Activated T-cell treated with anti-CD3 and anti-CD28 coated beads for 48 hours (primary cell): ENCODE results near the gene FGF21.
"Not testable (repeated sequence)": the region's sequence is repeated elsewhere in the genome, so short reads cannot be mapped to it uniquely, and the experiment has no call there.

ENCODE experiments used
- DNase-seq: peaks from one replicate; pipeline ENCODE4 v3.0.0-alpha.2; 2020; ENCODE audit warnings: low read depth

FGF21 gene

GRCh38 chr19:48751845-48752495, 3.4 kb upstream of the FGF21 start:
- no peak for DNase-seq

GRCh38 chr19:48752496-48753365, 2.6 kb upstream of the FGF21 start, which contains the start of gene FUT1:
TSS of gene FUT1 (minus strand) at chr19:48752641. CDS start at chr19:48751281, 1,360 bp downstream.
- peak; percentile 19 for DNase-seq

DNA sequence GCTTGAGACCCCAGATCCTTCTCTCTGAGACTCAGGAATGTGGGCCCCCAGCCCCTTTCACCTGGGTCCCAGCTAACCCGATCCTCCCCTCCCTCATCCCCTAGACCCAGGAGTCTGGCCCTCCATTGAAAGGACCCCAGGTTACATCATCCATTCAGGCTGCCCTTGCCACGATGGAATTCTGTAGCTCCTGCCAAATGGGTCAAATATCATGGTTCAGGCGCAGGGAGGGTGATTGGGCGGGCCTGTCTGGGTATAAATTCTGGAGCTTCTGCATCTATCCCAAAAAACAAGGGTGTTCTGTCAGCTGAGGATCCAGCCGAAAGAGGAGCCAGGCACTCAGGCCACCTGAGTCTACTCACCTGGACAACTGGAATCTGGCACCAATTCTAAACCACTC, 463 bp downstream of the FGF21 start:
- no peak for DNase-seq

DNA sequence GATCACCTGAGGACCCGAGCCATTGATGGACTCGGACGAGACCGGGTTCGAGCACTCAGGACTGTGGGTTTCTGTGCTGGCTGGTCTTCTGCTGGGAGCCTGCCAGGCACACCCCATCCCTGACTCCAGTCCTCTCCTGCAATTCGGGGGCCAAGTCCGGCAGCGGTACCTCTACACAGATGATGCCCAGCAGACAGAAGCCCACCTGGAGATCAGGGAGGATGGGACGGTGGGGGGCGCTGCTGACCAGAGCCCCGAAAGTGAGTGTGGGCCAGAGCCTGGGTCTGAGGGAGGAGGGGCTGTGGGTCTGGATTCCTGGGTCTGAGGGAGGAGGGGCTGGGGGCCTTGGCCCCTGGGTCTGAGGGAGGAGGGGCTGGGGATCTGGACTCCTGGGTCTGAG, 888 bp downstream of the FGF21 start:
- no peak for DNase-seq

- DNase-seq, result no peak
These were observed 1.4 kb downstream of the FGF21 start for GRCh38 chr19:48756686-48757085.

DNA sequence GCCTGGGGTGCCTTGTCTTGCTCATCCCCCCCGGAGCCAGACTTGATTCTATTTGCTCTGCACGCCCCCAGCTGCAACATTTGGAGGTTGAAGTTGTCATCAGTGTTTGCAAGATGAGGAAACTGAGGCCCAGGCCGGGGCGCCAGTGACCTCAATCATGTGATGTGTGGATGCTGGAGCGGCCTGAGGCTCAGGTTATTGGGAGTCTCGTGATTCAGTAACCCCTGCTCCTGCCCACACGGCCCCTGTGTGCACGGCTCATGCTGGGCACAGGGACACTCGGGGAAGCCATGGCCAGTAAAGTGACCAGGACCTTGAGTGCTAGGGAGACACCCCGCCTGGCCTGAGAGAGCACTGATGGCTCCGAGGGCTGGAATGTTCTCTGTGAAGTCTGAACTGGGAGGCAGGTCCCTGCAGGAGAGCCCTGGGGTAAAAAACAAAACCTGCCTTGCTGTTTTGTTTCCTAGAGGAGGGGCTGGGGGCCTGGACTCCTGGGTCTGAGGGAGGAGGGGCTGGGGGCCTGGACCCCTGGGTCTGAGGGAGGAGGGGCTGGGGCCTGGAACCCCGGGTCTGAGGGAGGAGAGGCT, 1.9 kb downstream of the FGF21 start:
- DNase-seq, result no peak

GRCh38 chr19:48757741-48758144, 2.4 kb downstream of the FGF21 start:
- no peak for DNase-seq

GRCh38 chr19:48760504-48761205, 5.3 kb downstream of the FGF21 start:
- DNase-seq, result no peak

DNA sequence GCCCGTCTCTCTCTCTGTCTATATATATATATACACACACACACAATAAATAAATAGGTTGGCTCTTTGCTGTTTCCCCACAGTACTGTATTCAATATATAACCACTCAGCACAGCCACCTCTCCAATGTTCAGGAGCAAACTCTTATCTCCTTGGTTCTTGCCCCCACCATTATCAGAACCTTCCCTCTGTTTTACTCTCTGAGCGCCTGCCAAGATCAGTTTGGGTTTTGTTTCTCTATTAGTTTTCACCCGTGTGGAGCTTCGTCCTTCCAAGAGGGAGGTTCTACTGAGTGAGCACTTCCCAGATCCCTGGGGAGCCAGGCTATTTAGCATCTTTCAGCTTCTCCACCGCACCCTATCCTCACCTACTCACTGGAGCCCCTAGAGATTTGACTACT, 10.5 kb downstream of the FGF21 start:
- DNase-seq, result not testable (repeated sequence)

- DNase-seq, result not testable (repeated sequence)
These were observed 12.9 kb downstream of the FGF21 start for GRCh38 chr19:48768171-48768753.

DNA sequence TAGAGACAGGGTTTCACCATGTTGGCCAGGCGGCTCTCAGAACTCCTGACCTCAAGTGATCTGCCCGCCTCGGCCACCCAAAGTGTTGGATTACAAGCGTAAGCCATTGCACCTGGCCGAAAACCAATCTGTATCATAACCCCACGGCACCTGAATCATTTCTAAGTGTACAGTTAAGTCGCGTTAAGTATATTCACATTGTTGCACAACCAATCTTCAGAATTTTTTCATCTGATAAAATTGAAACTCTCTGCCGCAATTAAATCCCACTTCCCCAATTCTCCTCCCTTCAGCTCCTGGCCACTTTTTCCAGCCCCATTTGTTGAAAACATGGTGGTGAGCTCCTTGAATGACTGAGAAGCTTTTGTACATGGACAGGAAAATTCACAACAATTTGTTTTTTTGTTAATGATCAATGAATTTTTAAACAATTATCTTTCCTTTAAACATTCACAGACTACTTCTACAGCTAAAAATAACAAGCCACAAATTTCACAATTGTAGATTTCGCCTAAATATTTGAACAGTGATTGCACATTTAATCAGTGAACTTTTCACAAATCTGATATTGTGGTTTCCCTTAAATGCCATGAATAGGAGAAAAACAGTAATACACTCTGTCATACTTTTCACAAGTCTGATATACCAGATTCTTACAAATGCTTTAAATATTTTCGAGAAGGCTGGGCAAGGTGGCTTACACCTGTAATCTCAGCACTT, 13.8 kb downstream of the FGF21 start:
- no peak for DNase-seq

DNA sequence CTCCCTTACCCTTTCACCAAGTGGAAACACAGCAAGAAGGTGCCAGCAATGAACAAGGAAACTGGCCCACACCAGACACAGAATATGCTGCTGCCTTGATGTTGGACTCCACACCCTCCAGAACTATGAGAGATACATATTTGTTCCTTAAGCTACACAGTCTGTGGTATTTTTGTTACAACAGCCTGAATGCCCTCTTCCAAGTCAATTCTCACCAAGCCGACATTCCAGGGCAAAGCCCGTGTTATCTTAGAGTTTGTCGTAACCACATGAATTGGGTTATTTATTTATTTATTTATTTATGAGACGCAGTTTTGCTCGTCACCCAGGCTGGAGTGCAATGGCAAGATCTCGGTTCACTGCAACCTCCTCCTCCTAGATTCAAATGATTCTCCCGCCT, 14.9 kb downstream of the FGF21 start:
- no peak for DNase-seq

- no peak for DNase-seq
These were observed 15.6 kb downstream of the FGF21 start for GRCh38 chr19:48770734-48771472.

GRCh38 chr19:48772503-48772953, 17.2 kb downstream of the FGF21 start:
- no peak for DNase-seq

- DNase-seq, result no peak
These were observed 21.8 kb downstream of the FGF21 start for GRCh38 chr19:48777139-48777538.

DNA sequence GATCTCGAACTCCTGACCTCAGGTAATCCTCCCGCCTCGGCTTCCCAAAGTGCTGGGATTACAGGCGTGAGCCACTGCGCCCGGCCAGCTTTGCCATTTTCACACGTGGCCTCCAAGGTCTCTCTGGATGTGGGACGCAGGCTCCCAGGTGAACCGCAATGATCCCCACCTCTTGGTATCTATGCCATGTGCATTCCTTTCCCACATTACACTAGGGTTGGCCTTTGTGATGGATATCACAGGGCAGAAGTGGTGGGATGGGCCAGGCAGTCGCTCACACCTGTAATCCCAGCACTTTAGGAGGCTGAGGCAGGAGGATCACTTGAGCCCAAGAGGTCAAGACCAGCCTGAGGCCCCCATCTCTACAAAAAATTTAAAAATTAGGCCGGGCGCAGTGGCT, 22.4 kb downstream of the FGF21 start:
- no peak for DNase-seq

DNA sequence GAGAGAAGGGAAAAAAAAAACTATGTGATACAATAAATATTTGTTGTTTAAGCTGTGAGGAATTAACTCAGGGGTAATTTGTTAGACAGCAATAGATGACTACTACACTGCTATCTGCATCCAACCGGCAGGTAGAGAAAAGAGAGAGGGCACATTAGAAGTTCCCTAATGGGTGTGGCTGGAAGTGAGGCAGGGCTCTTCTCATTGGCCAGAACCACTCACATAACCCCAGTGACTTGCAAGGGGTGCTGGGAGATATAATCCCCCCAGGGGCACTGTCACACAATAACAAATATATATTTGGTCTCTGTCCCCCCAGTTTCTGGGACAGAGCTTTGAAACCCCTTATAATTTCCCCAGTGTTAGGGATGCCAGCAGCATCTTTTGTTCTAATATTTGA, 24.3 kb downstream of the FGF21 start:
- DNase-seq, result no peak

GRCh38 chr19:48780631-48781391, 25.5 kb downstream of the FGF21 start:
- no peak for DNase-seq

- no peak for DNase-seq
These were observed 29.2 kb downstream of the FGF21 start for GRCh38 chr19:48784527-48784926.

DNA sequence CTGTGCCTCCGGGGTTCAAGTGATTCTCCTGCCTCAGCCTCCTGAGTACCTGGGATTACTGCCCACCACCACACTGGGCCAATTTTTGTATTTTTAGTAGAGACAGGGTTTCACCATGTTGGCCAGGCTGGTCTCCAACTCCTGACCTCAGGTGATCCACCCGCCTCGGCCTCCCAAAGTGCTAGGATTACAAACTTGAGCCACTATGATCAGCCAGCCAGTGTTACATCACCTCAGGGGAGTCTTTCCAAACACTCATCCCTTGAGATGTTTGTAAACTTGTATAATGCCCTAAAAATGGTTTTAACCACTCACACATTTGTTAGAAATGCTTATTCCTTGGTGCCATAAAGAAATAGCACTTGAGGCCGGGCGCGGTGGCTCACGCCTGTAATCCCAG, 31.1 kb downstream of the FGF21 start:
- DNase-seq, result not testable (repeated sequence)
